NK-92 treated with Interleukin-12 subunit alpha and Interleukin-12 subunit beta, amount 100 ng/mL, for 24 hours (cell line): ENCODE results near the gene ACTBL2.

Experiments used
- DNase-seq: peaks from one replicate; lab custom pipeline; 2025; lab: John Stamatoyannopoulos, UW

The ACTBL2 gene

DNA sequence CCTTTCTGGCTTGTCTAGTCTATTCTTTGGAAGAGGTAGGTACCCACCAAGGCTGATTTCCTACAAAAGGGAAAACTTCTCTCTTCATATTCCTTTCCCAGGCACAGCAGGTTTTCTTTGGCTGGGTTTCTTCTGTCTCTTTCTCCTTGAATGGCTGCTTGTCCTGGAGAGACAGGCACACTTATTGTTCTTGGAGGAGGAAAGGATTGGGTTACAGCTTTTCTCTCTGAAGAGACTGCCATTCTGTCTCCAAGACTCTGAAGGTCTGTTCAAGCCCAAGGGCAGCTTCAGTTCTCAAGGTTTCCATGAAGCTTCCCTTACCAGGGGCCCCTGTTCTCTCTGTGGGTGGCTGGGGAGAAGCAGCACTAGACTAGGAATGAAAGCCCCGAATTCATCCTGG is 33.9 kb downstream of the ACTBL2 start:
- DNase-seq: no peak

DNA sequence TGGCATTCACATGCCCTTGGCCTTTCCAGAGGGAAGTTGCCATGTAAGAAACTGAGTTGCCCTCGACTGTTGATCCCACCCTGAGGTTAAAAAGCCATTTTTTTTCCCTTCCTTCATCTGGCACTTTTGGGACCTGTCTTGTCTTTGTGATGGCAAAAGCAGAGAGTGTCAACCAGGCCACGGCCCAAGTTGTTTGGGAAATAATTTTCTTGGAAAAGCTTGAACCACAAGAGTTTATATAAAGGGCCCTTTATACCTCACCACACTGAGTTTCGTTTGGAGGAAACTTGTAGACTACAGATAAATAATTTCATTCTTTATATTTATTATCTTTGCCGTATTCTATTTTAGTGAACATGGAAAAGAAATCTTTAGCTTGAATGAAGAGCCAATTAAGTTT is 34.3 kb downstream of the ACTBL2 start:
- DNase-seq: no peak

DNA sequence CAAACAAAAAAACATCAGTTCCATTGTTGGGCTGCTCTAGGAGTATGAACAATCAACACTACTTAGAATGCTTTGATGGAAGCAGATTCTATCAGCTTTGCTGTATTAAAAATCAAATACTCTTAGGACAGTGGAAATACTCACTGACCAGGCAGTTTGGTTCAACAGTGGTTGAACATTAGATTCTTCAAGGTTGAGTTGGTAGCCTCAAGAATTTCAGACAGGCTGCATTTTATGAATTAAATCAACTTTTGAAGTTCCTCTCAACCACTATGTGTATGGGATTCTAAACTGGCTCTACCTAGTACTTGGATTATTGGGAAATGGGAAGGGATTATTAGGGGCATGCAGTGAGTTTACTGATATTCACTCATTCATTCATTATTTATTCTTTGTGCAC is 35.0 kb downstream of the ACTBL2 start:
- no peak for DNase-seq

DNA sequence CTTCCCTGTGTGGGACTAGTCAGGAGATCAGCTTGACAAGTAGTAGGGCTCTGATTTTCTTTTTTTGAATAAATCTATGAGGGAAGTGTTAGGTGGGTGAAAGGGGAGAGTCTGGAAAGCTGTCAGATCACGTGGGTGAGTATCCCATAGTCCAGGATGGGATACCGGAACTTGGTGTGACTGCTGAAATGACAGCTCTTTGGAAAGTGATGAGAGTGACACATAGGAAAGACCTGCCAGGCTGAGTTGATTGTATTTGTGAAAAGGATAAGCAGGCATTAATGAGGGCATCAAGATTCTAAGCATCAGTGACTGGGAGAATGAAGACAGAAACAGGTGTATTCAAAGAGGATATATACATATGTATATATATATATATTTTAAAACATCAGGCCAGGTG is 35.6 kb downstream of the ACTBL2 start:
- no peak for DNase-seq

DNA sequence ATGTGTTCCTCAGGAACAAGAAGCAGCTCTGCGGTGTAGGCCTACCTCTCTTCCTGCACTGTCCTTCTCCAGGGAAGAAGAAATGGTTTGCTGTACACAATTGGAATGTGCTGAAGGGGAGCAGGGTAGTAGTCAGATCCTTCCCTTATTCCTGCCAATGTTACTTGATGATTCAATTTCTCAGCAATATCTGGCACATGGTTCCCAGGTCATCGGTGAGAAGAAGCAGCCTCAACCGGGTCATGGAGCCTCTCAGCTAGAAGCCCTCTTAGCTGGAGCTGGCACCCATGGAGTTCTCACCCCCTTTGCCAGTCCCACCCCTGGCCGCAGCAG is 36.9 kb downstream of the ACTBL2 start:
- DNase-seq: no peak

DNA sequence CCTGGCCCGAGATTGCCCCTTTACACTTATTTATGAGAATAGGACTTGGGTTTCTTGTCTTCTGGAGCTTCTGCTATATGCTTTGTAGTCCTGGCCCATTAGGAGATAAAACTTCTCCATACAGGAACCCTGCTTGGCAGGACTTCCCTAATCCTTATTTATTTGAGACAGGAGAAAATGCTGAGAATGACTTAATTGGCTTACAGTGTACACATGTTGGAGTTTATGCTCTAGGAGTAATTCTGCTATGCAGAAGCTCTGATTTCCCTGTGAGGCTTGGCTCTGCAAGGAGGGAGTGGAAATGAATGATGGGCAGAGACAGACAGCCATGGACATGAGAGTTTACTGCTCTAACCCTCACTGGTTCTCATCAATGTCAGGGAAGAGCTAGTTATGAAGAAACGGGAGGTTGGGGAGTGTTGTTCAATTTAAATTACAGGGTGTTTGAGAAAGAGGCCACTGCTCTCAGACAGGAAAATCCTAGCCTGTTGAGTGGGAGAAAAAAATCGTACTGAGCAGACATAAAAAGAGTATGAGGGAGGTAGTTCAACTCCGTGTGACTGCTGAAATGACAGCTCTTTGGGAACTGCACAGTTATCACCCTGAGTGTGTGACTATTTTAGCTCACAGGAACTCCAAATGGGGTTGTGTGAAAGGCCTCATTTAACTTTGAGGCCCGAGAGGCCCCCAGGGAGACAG is 37.5 kb downstream of the ACTBL2 start:
- DNase-seq: no peak

DNA sequence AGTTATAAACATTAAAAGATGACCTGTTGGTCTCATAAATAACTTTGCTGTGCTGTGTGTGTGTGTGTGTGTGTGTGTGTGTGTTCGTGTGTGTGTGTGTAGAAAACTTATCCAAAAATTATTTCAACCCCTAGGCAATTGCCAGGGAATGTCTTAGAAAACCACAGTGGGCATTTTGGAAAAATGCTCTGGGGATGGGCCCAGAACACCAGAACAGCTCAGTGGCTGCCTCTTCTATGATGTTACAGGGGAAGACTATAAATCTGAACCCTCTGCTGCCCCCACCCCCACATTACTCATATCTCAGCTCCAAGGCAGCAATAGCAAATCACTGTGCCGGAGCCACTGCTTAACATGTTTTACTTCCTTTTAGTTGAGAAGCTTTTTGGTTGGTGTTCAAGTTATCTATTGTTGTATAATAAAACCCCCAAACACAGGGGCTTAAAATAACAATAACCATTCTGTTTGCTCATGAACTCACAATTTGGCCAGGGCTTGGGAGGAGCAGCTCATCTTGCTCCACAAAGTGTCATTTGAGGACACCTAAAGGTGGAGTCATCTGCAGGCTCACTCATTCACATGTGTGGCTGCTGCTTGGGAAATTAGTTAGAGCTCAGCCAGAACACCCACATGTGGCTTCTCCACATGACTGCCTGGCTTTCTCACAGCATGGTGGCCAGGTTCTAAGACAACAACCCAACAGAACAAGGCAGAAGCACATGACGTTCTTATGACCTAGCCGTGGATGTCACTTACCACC is 40.4 kb downstream of the ACTBL2 start:
- DNase-seq: no peak

DNA sequence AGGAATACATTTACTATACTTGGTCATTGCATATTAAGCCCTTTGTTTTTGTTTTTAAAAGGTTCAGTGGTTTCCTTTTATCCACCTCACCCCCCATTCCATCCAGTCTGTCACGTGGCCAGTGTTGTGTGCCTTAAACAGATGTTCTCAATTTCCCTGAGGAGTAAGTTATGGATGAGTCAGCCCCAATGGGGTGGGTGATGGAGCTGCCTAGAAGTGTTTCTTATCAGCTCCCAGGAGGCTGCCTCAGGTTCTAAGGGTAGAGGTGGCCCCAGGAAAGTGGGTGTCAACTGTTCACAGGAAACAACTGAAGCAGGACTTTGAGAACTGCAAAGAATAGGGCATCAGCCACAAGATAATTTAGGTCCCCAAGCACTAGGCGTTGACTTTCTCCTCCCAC is 41.1 kb downstream of the ACTBL2 start:
- no peak for DNase-seq

DNA sequence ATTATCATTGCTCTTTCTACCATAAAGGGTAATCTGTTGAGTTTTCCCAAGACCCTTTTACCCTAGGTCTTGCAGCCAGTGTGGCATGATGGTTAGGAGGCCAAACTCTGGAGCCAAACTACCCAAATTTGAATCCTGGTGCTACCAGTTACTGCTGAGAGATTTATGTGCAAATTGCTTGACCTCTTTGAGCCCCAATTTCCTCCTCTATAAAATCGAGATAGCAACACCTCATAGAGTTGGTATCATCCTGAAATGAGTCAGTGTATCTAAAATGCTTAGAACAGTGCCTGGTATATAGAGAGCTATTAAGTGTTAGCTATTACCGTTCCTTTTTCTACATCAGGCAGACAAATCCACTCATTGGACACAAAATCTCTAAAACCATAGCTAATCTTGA is 43.0 kb downstream of the ACTBL2 start:
- DNase-seq: no peak

DNA sequence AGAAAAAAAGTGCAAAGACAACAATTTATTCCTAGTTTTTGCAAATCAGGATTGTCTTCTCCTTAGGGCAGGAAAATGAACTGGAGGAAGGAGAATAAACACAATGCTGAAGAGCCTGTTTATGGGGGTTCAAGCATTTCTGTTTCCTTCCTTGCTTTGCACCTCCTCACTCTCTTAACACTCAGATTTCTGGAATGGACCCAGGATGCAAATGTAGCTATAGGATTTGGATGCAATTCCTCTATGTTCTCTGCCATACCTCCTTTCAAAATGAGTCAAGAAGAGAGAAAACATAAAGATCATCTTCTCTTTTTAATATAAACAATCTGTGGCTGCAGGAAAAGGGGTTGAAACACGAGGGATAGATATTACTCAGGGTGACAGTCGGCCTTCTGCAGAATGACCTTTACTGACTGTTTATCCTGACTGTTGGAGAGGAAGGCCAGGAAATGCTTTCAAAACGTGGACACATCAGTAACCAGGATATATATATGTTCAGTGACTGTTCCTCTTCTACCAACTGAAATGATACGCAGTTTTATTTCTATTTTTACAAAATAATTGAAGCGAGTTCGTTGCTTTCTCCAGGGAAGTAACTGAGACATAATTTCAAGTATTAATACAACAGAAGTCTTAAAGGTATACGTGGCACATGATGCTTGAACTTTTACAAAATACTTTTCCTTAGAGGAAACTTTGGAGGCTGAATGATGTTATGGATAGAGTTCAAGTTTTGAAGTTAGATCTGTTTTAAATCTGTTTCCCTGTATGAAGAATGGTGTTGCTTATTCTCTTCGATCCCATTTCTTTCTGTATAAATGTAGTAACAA is 44.4 kb downstream of the ACTBL2 start:
- no peak for DNase-seq

DNA sequence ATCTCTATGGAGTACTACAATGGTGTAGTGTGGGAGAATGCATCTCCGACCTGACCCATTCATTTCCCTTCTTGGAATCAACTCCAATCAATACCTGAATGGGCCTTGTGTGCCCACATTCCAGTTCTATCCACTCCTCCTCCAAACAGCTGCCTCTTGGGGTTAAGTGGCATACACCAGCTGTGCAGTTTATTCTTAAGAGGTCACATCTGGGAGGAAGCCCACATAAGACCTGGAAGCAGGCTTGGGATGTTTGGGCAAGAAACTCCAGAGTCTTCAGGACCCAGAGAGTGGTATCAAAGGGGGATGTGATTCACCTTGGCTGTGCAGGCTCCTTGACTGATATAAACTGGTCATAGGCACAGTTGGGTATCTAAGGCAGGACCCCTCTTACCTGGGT is 46.0 kb downstream of the ACTBL2 start:
- DNase-seq: no peak

DNA sequence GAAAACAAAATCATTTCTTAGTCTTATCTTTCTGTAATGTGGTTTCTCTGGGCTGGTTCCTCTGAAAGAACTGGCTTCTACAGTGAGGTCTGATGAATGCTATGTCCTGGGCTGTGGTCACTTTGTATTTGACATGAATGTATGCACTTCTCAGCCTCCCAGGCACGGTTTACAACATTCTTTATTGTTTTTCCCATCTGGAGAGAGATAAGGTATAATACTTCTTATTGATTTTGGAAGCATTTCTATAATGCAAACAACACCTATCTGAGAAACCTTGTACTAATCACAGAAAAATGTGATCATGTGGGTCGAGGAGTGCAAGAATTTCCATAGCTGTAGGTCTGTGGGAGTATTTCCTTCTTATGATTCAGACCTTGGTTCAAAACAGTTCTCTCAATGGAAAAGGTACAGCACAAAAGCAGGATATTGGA is 46.9 kb downstream of the ACTBL2 start:
- DNase-seq: no peak

DNA sequence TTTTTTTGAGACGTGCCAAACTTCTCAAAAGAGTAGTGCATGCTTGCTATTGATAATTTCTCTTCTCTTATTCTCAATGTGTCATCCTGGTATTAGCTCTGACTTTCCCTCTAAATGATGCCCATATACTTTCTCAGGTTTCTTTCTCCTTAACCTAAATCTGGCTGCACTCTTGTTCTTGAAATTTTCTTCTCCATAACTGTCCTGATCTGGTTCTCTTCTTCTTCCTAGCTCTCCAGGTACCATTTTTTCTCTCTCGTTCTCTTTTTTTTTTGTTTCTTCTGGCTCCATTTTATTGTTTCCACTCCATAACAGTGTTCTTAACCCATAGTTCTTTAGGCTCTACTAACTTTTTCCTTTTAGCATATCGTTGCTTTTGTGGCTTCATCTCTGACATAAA is 47.9 kb downstream of the ACTBL2 start:
- DNase-seq: no peak

DNA sequence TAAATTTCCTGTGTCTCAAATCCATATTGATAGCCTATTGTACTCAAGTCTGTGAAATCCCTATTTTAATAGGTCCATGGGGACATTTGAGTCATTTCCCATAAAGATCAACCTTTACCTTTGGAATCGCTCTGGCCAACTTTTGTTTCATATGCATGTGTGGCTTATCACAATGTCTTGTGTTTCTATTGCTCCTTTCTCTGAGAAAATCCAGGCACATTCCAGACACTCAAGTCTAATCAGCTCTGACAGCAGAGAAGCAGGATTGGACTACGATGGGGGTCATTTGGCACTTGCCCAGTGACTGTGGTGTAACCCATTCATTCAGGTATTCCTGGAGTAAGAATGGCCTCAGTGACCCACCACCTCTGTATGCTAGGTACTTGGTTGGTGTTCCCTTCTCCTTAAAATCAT is 48.4 kb downstream of the ACTBL2 start:
- DNase-seq: no peak

DNA sequence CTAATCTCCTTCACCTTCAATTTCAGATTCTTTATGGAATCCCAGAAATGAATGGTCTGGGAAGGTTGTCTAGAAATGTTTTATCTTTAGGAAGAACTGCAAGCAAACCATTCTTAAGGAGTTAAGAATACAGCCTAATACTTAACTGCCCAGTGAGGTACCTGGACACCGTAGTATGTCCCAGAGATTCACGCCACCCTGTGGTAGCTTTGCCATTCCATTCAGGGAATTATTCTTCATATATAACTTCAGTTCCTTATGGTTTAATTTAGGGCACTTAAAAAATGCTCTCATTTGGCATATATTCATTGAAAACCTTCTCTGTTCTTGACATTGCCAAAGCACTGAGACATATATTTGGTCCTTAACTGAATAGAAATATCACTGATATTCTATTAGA is 49.7 kb downstream of the ACTBL2 start:
- DNase-seq: no peak

DNA sequence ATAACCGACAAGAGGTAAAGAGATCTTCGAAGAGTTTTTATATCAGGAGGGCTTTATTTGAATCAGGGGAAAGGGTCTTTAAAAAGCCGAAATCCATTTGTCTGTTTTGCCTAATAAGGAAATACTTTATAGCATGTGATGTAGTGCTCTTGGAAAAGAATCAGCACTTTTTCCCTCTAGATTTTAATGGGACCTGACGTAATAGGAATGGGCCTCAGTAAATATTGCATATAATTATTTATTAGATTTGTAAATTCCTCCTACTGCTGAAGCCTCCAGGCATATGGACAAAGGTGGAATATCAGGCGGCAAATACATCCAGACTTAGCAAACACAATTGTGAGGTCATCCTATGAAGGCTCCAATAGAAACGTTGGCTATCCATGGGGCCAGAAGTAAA is 50.9 kb downstream of the ACTBL2 start:
- no peak for DNase-seq
